WTC11 (cell line): ENCODE measurements around the gene SMARCD2.

ENCODE experiments used
- AR ChIP-seq: fragments of 250-450 bp; sonication (Bioruptor Pico); IDR thresholded peaks from 2 replicates; pipeline ENCODE4 v1.9.0; 2021; ENCODE audit warnings: mild to moderate bottlenecking
- CTCF ChIP-seq: fragments of 200-600 bp; IDR thresholded peaks from 2 replicates; pipeline ENCODE4 v1.8.0; 2022; ENCODE audit warnings: antibody characterized with exemption
- E2F1 ChIP-seq: sonication (generic); formaldehyde crosslinking; IDR thresholded peaks from 2 replicates; pipeline ENCODE4 v1.8.0; 2022; ENCODE audit warnings: mild to moderate bottlenecking, missing genetic modification reagents
- GABPB1 ChIP-seq: sonication (generic); formaldehyde crosslinking; IDR thresholded peaks from 2 replicates; pipeline ENCODE4 v1.8.1; 2023; ENCODE audit warnings: mild to moderate bottlenecking, missing genetic modification reagents
- JUN ChIP-seq: sonication (generic); formaldehyde crosslinking; IDR thresholded peaks from 2 replicates; pipeline ENCODE4 v1.8.0; 2023; ENCODE audit warnings: mild to moderate bottlenecking, missing genetic modification reagents
- NFYB ChIP-seq: sonication (generic); formaldehyde crosslinking; conservative IDR thresholded peaks from 2 replicates; pipeline ENCODE4 v1.8.0; 2022; ENCODE audit warnings: low read depth, missing genetic modification reagents
- PREB ChIP-seq: sonication (generic); formaldehyde crosslinking; IDR thresholded peaks from 2 replicates; pipeline ENCODE4 v1.8.1; 2022; ENCODE audit warnings: mild to moderate bottlenecking, missing genetic modification reagents, moderate library complexity, borderline replicate concordance

- TF ChIP-seq GABPB1 (CRISPR knock-in tag) (peak; percentile 63), AR (no peak), PREB (CRISPR knock-in tag) (no peak), CTCF (no peak), JUN (CRISPR knock-in tag) (no peak), E2F1 (CRISPR knock-in tag) (no peak), NFYB (CRISPR knock-in tag) (no peak)
Measured at GRCh38 chr17:63827002-63827800, 15.3 kb downstream of the SMARCD2 start, which contains the start of the genes FTSJ3 and PSMC5.
